NAMALWA (cell line): ENCODE results near the gene HOXD11.

Source experiments
- DNase-seq: peaks from one replicate; pipeline ENCODE4 v3.0.0-alpha.2; 2015; ENCODE audit warnings: low spot score

HOXD11 gene

GRCh38 chr2:176106581-176107539 is at the start of gene HOXD11:
TSS of gene HOXD11 (plus strand) at chr2:176107280. CDS start at chr2:176107356, 76 bp downstream.
- no peak for DNase-seq

GRCh38 chr2:176063958-176064357 is 43.1 kb upstream of the HOXD11 start:
- DNase-seq = peak; percentile 23

DNA sequence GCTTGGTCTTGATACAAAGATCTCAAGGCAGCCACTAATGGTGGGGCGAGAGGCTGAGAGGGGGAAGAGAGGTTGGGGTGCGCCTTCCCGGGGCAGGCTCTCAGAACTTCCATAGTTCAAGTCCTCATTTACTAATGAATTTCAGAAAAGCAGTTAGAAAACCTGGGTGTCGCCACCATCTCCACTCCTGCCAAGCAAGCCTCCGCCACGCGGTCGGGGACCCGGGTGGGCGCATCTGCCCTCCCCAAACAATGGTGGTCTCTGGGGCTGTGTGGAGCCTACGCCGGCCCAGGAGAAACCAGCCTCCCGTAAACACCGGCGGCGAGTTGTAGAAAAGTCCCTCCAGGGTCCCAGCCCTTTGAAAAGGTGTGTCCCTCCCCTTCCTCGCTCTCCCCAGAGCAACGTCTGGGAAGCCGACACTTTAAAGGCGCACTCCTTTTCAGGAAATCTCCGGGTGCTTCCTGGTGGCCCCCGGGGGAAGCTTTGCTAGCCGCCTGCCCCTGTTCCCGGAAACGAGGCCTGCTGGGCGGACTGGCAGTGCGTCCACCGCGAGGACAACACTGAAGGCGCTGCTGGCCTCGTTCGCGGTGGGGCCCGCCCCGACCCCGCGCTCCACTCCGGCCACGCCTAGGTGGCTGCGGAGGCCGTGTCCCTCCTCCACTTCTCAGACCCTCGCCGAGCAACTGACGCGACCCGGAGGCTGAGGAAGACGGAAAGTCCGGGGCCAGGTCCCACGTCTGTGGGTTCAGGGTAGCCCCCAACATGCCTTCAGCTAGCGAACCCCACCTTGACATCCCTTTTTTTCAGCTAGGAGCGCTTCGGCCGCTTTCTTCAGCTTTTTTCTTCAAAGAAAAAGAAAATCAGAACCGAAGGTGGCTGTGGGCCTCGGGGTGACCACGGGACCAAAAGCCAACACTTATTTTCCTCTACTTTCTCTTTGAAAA is 40.2 kb upstream of the HOXD11 start:
- no peak for DNase-seq

DNA sequence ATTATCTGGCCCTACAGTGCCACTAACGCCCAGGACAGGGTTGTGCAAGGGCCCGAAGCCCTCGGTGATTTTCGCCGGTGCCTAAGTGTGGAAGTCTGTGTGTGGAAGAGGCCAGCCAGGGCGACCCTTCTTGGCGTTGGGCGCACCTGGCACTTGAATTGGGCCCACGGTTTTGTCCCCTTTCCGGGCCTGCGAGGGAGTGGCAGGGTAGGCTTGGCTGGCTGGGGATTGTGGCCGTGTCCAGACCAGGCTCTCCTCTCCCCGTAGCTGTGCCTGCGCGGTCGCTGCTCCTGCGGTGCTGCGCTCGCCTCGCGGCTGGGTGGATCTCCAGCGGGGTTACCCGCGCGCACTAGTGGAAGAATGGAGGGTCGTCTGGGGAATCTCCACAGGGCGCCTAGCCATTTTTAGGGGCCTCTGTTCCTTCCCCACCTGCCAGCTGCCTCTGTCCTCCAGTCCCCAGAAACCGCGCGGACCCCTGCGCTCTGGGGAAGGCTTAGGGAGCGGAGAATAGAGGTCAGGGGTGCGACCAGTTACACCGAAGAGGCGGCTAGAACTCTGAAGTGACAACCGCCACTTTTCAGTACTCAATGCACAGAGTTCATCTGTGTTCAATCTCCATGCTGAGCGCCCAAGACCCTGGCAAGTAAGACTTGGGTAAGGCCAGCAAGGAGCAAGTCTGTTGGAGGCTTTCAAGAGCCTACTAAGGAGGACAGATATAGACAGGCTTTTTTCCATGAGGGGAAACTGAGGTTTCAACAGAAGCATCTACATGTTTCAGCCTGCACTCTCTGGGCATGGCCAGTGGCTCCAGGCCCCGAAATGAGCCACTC is 39.3 kb upstream of the HOXD11 start:
- no peak for DNase-seq

DNA sequence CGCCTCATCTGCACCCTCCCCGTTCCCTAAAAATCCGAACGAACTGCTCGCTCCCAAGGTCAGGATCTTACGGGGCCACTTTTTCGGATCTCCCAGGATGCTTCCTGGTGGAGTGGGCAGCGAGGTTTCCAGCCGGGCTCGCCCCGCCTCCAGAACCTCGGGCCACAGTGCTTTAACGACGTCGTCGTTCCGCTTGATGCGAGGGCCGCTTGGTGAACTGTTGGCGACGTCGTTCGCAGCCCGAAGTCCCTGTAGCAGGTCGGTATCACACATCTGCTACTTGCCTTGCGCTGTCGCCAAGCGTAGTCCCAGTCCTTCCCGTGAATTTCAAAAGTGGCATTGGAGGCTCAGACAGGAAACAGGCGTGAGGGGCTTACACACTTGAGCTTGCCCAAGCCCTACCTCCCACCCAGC is 38.7 kb upstream of the HOXD11 start:
- no peak for DNase-seq

- DNase-seq = no peak
Measured at GRCh38 chr2:176071330-176072291, 35.5 kb upstream of the HOXD11 start.

DNA sequence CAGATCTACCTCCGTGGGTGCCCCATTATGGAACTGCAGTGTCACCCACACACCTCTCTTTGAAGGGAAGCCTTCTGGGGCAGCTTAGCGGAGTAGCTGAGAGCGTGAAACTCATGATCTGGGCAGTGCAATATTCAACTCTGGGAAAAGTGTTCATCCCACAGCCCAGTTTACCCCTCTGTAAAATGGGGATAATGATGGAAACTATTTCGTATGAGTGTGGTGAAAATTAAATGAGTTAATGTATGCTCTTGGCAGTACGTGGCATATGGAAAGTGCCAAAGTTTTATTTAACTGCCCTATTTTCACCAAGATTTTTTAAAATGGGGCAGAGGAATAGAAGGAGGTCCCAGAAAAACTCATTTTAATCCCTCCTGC is 34.8 kb upstream of the HOXD11 start:
- DNase-seq = no peak

- no peak for DNase-seq
Measured at GRCh38 chr2:176072951-176073904, 33.9 kb upstream of the HOXD11 start.

DNA sequence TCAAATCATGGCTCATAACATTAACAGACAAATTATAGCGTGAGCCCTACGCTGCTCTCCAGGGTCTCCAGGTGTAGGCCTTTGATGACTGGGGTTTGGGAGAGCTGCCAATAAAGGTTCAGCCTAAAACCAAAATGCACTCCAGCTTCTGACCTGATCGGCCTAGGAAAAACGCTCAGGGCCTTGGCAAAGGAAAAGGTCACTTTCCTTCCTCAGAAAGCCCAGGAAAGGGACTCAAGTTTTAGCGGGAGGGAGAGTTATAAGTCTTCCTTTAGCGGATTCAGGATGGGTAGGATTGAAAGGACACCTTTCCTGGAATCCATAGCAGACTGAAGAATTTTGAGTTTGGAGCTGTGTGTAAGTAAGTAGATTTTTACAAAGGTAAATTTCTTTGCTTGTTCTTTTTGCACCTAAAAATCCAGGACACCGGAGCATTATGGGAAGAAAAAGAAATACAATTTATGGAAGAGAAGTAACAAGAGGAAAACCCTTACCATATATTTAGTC is 32.1 kb upstream of the HOXD11 start:
- DNase-seq = no peak

- DNase-seq = no peak
Measured at GRCh38 chr2:176075481-176075880, 31.6 kb upstream of the HOXD11 start.

DNA sequence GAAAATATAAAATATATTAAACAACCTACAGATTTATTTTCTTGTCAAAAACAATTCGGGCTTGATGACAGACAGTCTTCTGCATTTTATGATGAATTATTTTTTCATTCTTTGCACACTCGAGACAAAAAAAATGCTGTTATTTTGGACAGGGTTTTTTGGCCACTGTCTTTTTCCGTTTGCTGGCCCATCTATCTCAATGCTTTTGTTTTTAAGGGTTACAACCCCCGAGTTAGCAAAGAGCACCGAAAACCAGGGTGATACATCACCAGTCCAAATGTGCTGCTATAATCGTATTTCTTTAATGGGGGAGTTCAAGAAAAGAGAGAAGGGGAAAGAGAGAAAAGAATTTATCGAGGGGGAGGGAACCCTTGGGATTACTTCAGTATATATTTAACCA is 31.0 kb upstream of the HOXD11 start:
- DNase-seq = no peak

GRCh38 chr2:176076796-176077195 is 30.3 kb upstream of the HOXD11 start:
- DNase-seq = no peak

- no peak for DNase-seq
Measured at GRCh38 chr2:176078541-176079284, 28.4 kb upstream of the HOXD11 start.

- no peak for DNase-seq
Measured at GRCh38 chr2:176079285-176079830, 27.7 kb upstream of the HOXD11 start.

DNA sequence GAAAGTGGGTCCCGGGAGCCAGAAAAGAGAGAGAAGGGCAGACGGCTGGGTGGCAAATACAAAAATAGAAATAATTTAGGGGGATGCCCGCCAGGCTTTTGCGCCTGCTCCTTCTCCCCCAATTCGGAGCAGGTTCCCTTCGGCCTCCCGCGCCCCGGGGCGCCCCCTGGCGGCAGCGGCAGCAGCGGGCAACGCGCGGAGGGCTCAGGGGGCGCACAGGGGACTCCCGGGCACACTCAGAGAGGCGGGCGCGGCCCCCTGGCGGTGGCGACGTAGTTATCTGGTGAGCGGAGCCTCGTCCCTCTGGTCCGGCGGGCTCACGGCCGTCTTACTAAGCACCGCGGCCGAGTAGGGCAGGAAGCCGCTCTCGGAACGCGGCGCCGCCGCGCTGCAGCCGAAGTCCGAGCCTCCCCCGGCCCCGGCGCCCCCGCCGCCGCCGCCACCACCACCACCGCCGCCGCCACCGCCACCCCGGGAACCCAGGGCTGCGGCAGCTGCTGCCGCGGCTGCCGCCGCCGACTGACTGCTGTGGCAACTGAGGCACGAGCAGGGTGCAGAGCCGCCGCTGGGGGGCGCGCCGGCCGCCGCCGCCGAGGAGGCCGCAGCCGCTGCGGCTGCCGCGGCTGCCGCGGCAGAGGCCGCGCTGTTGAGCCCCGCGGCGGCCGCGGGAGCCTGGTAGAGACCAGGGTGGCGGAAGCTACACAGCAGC is 27.1 kb upstream of the HOXD11 start:
- no peak for DNase-seq

GRCh38 chr2:176080540-176081375 is 26.3 kb upstream of the HOXD11 start:
- DNase-seq = no peak
